ENCODE data around the gene FLNC. TPM values are rescaled to one million over a fixed set of nuclear protein-coding genes. Genes with fewer than 3 reads are reported as not detected.

FLNC gene
- total RNA-seq, 2 experiments from 2014 or later, result not detected

DNA sequence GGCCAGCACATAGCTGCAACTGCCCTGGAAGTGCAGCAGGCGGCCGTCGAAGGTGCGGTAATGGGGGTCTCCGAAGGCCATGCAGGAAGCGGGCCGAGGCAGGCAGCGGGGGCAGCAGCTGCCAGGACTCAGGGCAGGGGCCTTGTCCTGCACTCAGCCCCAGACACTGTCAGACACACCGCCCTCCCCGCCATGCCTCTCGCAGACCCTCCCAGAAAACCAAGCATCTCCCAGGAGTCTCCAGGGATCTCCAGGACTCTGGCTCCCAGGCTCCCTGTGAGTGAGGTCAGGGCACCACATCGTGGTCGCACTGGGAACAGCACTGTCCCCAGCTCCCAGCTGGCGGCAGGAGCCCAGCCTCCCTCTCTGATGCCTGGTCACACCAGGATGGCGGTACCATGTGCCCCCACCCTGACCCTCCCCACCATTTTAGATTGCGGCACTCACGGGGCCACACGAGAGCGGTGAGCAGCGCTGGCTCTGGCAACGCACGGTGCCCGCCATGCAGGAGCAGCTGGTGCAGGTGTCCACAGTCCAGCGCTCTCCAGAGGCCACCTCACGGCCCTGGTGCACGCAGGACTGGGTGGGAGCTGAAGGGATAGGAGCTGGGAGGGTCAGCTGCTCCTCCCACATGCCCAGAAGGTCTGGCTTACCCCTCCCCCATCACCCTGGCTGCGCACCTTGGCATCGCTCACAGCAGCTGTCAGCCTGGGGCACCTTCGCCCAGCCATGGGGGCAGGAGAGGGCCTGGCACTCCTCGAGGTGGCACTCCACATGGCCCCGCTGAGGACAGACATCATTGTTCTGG is 49.9 kb downstream of the FLNC start:
- POLR2A ChIA-PET, result interaction anchor here (2.4 kb wide), 1 partner anchor 17 kb away, joined by 11 read pairs; the partner anchor contains the start of gene ATP6V1F
- Mint-ChIP-seq H3K27me3 (peaks cover 5% of the 10 kb centered on the region), H3K4me3 (no peak overlapping the region), H3K27ac (no peak overlapping the region), H3K4me1 (peaks cover 7% of the 10 kb centered on the region), H3K9me3 (no peaks in the 10 kb centered on the region), H3K36me3 (no peaks in the 10 kb centered on the region)
- ATAC-seq (ENCODE audit: low read depth) (peak; percentile 27), DNase-seq (peak; percentile 49)

DNA sequence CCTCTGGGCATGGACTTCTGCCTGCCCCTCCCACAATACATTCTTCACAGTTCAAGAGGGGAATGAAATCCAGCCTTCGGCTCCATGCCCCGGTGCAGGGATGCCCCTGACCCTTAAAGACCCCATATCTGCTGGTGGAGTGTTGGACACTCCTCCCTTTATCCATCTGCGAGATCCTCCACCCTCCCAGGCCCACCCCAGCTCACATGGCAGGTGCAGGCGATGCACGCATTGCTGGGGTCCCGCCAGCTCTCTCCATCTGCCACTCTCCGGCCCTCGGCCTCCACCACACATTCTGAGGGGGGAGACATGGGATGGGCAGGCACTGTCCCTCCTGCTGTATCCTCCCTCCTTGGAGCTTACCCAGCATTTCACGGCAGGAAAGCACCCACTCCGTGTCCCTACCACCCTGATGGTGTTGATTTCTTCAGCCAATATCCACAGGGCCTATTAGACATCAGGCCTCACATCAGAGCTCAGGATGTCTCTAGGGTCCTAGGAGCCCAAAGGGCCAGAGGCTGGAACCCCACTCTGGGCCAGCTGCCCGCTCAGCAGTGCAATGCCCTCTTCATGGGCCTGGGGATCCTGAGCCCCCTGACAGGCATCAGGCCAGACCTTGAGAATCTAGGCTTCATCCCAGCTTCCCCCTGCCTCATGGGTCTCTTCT is 50.7 kb downstream of the FLNC start:
- Mint-ChIP-seq H3K27ac (no peak overlapping the region), H3K36me3 (no peaks in the 10 kb centered on the region), H3K4me1 (peaks cover 7% of the 10 kb centered on the region), H3K9me3 (no peaks in the 10 kb centered on the region), H3K4me3 (no peak overlapping the region), H3K27me3 (peaks cover 3% of the 10 kb centered on the region)
- POLR2A ChIA-PET, result interaction anchor here (2.4 kb wide), 1 partner anchor 18 kb away, joined by 11 read pairs; the partner anchor contains the start of gene ATP6V1F
- ATAC-seq (ENCODE audit: low read depth), result no peak
- peak; percentile 20 for DNase-seq

GRCh38 chr7:128881458-128882125 is 51.4 kb downstream of the FLNC start:
- DNase-seq, result peak; percentile 24
- H3K27me3 Mint-ChIP-seq, result peaks cover 2% of the 10 kb centered on the region
- peaks cover 7% of the 10 kb centered on the region for H3K4me1 Mint-ChIP-seq
- H3K9me3 Mint-ChIP-seq, result no peaks in the 10 kb centered on the region
- ATAC-seq (ENCODE audit: low read depth), result no peak
- no peaks in the 10 kb centered on the region for H3K36me3 Mint-ChIP-seq
- no peak overlapping the region for H3K4me3 Mint-ChIP-seq
- POLR2A ChIA-PET, result interaction anchor here (2.4 kb wide), 1 partner anchor 19 kb away, joined by 11 read pairs; the partner anchor contains the start of gene ATP6V1F
- no peak overlapping the region for H3K27ac Mint-ChIP-seq

- no peak overlapping the region for H3K4me3 Mint-ChIP-seq
- POLR2A ChIA-PET, result interaction anchor here (2.4 kb wide), 1 partner anchor 19 kb away, joined by 11 read pairs; the partner anchor contains the start of gene ATP6V1F
- peaks cover 2% of the 10 kb centered on the region for H3K27me3 Mint-ChIP-seq
- DNase-seq, result no peak
- peaks cover 7% of the 10 kb centered on the region for H3K4me1 Mint-ChIP-seq
- no peaks in the 10 kb centered on the region for H3K9me3 Mint-ChIP-seq
- ATAC-seq (ENCODE audit: low read depth), result no peak
- no peak overlapping the region for H3K27ac Mint-ChIP-seq
- no peaks in the 10 kb centered on the region for H3K36me3 Mint-ChIP-seq
Measured at GRCh38 chr7:128882134-128882533, 51.9 kb downstream of the FLNC start.

DNA sequence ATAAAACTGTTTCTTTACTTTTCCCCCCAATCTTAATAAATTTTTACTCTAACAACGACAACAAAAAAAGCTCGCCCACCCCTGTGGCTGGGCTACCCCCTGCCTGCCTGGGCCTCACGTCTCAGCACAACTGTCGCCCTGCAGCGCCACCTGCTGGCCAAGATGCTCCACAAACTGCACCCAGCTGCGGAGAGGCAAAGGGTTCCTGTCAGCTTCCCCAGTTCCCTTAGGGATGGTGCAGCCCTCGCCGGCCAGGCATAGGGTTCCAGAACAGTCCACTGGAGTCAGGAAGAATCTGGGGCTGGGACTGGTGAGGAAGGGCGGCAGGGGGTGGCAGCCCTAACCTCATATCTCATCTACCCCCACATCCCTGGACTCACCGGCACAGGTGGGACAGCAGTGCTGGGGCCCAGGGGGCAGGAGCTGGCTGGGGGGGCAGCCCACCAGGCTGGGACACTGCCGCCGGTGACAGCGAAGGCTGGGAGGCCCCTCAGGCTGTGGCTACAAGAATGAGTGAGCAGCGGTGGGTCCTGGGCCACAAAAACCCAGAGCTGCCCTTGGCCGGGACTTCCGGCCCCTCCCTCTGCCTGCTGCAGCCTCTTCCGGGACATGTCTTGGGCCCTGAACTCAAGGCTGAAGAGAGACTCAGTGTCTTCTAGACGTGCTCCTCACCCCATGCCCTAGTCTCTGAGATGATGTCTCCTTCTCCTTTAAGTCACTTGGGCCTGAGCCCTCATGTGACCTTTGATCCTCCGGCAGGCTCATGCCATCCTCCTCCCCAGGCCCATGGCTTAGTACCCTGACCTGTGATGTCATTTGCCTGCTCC is 53.6 kb downstream of the FLNC start:
- no peak overlapping the region for H3K4me3 Mint-ChIP-seq
- POLR2A ChIA-PET, result interaction anchor here (0.5 to 1.5 kb wide), 2 partner anchors 21 to 400 kb away, joined by 8 to 9 read pairs; partner anchors contain the start of gene ATP6V1F
- no peak overlapping the region for H3K27ac Mint-ChIP-seq

GRCh38 chr7:128884561-128885369 is 54.6 kb downstream of the FLNC start:
- ATAC-seq (ENCODE audit: low read depth), result no peak
- H3K4me3 Mint-ChIP-seq, result no peak overlapping the region
- peak; percentile 26 for DNase-seq
- H3K27ac Mint-ChIP-seq, result no peak overlapping the region
- H3K4me1 Mint-ChIP-seq, result no peaks in the 10 kb centered on the region
- H3K9me3 Mint-ChIP-seq, result no peaks in the 10 kb centered on the region
- POLR2A ChIA-PET, result no interaction called here
- no peaks in the 10 kb centered on the region for H3K27me3 Mint-ChIP-seq
- H3K36me3 Mint-ChIP-seq, result no peaks in the 10 kb centered on the region

More for the DNA sequence above, 53.6 kb downstream of the FLNC start:
- ATAC-seq (ENCODE audit: low read depth), result peak; percentile 61
- H3K36me3 Mint-ChIP-seq, result no peaks in the 10 kb centered on the region
- H3K27me3 Mint-ChIP-seq, result peaks cover 2% of the 10 kb centered on the region
- H3K9me3 Mint-ChIP-seq, result no peaks in the 10 kb centered on the region
- H3K4me1 Mint-ChIP-seq, result no peaks in the 10 kb centered on the region
- DNase-seq, result peak; percentile 91

- H3K27me3 Mint-ChIP-seq, result no peaks in the 10 kb centered on the region
- DNase-seq (peak; percentile 17), ATAC-seq (ENCODE audit: low read depth) (no peak)
- H3K27ac Mint-ChIP-seq, result peak overlapping the region; percentile 26
- H3K9me3 Mint-ChIP-seq, result no peaks in the 10 kb centered on the region
- H3K4me3 Mint-ChIP-seq, result no peak overlapping the region
- POLR2A ChIA-PET, result no interaction called here
- H3K4me1 Mint-ChIP-seq, result no peaks in the 10 kb centered on the region
- H3K36me3 Mint-ChIP-seq, result no peaks in the 10 kb centered on the region
Measured at GRCh38 chr7:128885370-128886187, 55.4 kb downstream of the FLNC start.

GRCh38 chr7:128886391-128887168 is 56.4 kb downstream of the FLNC start:
- POLR2A ChIA-PET, result no interaction called here
- H3K4me1 Mint-ChIP-seq, result no peaks in the 10 kb centered on the region
- H3K27ac Mint-ChIP-seq, result no peak overlapping the region
- peak; percentile 24 for DNase-seq
- ATAC-seq (ENCODE audit: low read depth), result no peak
- H3K9me3 Mint-ChIP-seq, result no peaks in the 10 kb centered on the region
- H3K4me3 Mint-ChIP-seq, result no peak overlapping the region
- no peaks in the 10 kb centered on the region for H3K27me3 Mint-ChIP-seq
- H3K36me3 Mint-ChIP-seq, result no peaks in the 10 kb centered on the region

GRCh38 chr7:128887169-128888038 is 57.2 kb downstream of the FLNC start:
- no peaks in the 10 kb centered on the region for H3K36me3 Mint-ChIP-seq
- H3K4me1 Mint-ChIP-seq, result no peaks in the 10 kb centered on the region
- POLR2A ChIA-PET, result no interaction called here
- ATAC-seq (ENCODE audit: low read depth) (no peak), DNase-seq (peak; percentile 29)
- H3K4me3 Mint-ChIP-seq, result no peak overlapping the region
- no peaks in the 10 kb centered on the region for H3K9me3 Mint-ChIP-seq
- H3K27ac Mint-ChIP-seq, result no peak overlapping the region
- H3K27me3 Mint-ChIP-seq, result no peaks in the 10 kb centered on the region

GRCh38 chr7:128888039-128888755 is 58.0 kb downstream of the FLNC start:
- Mint-ChIP-seq H3K27me3 (no peaks in the 10 kb centered on the region), H3K4me1 (no peaks in the 10 kb centered on the region), H3K9me3 (no peaks in the 10 kb centered on the region), H3K27ac (no peak overlapping the region), H3K36me3 (no peaks in the 10 kb centered on the region), H3K4me3 (no peak overlapping the region)
- ATAC-seq (ENCODE audit: low read depth), result no peak
- POLR2A ChIA-PET, result interaction anchor here (0.6 kb wide), 1 partner anchor 74 kb away, joined by 3 read pairs; no protein-coding TSS in a partner anchor
- no peak for DNase-seq
